Transverse colon (tissue), 4 donors: ENCODE results near the gene LRRC18.

Experiments used
- CTCF ChIP-seq, 5 experiments: fragments of 200-600 bp in 3 of 5; fragments of 450-650 bp in 2 of 5; sonication (generic) in 3 of 5; IDR thresholded peaks; 1 replicate in 2 of 5; 2 replicates in 3 of 5; pipeline ENCODE4 v1.5.1; 2016 to 2017; ENCODE audit warnings: antibody characterized with exemption in 5 of 5, inconsistent platforms in 3 of 5, mild to moderate bottlenecking in 2 of 5, moderate library complexity in 1 of 5
- EP300 ChIP-seq: sonication (generic); formaldehyde crosslinking; IDR thresholded peaks from one replicate; pipeline ENCODE4 v1.6.1; 2017; ENCODE audit warnings: antibody characterized with exemption, low read depth
- POLR2A ChIP-seq: fragments of 450-650 bp; IDR thresholded peaks from one replicate; pipeline ENCODE4 v1.6.1; 2016; ENCODE audit warnings: antibody characterized with exemption, mild to moderate bottlenecking, moderate library complexity
- POLR2AphosphoS5 ChIP-seq, 3 donors: sonication (generic); formaldehyde crosslinking; IDR thresholded peaks; one replicate each; pipeline ENCODE4 v1.6.1; 2016; ENCODE audit warnings: antibody characterized with exemption in 3 of 3

GRCh38 chr10:48924988-48925387, 14.7 kb downstream of the LRRC18 start:
- TF ChIP-seq CTCF (IDR thresholded peaks at IDR 0.05) (no peak), POLR2AphosphoS5 (IDR thresholded peaks at IDR 0.05) (no peak), POLR2A (no peak), EP300 (no peak)
